Endometrial microvascular endothelial cells (primary cell): ENCODE data around the gene TIGD3. TPM values are rescaled to one million over a fixed set of nuclear protein-coding genes. Genes with fewer than 3 reads are reported as not detected.

Source experiments
- in situ Hi-C: cut with HindIII; loops from 2 replicates; pipeline ENCODE4 v1.10.0; 2017; ENCODE audit warnings: low sequenced_read_pairs, low pct_unique_long_range_greater_than_20kb; ENCODE audit errors: inconsistent ontology term
- total RNA-seq: library from RNA; depleted of rRNA; stranded (reverse); fragments of >200 nt; gene quantifications from one replicate; pipeline ENCODE4 v1.2.3, GENCODE V29; 2015; ENCODE audit errors: inconsistent ontology term

Gene TIGD3
- not detected for total RNA-seq

GRCh38 chr11:65354265-65355012, at the start of gene TIGD3:
Gene TIGD3, plus strand, starts transcription at chr11:65354751. Its CDS starts 1,058 bp downstream, at chr11:65355809.
- in situ Hi-C loops, result no loop called here

- in situ Hi-C loops, result no loop called here
These were observed 48.9 kb upstream of the TIGD3 start for GRCh38 chr11:65305501-65306268.

GRCh38 chr11:65307298-65308229, 47.0 kb upstream of the TIGD3 start:
- in situ Hi-C loops, result no loop called here

- in situ Hi-C loops, result no loop called here
These were observed 46.2 kb upstream of the TIGD3 start for GRCh38 chr11:65308281-65308891.

GRCh38 chr11:65309006-65309405, 45.5 kb upstream of the TIGD3 start:
- in situ Hi-C loops, result no loop called here

- in situ Hi-C loops, result no loop called here
These were observed 44.3 kb upstream of the TIGD3 start for GRCh38 chr11:65310215-65310614.

- in situ Hi-C loops, result no loop called here
These were observed 43.8 kb upstream of the TIGD3 start for GRCh38 chr11:65310736-65311135.

GRCh38 chr11:65311170-65311678, 43.3 kb upstream of the TIGD3 start:
- in situ Hi-C loops, result no loop called here

GRCh38 chr11:65314501-65315203, 39.9 kb upstream of the TIGD3 start, which contains the start of gene CDC42EP2:
Gene CDC42EP2, plus strand, starts transcription at chr11:65314866. Its CDS starts 6,033 bp downstream, at chr11:65320899.
- in situ Hi-C loops, result no loop called here

GRCh38 chr11:65315204-65315865, 39.2 kb upstream of the TIGD3 start:
- in situ Hi-C loops, result no loop called here

- in situ Hi-C loops, result no loop called here
These were observed 38.7 kb upstream of the TIGD3 start for GRCh38 chr11:65315866-65316226.

GRCh38 chr11:65316227-65317024, 38.1 kb upstream of the TIGD3 start:
- in situ Hi-C loops, result no loop called here

GRCh38 chr11:65317025-65317786, 37.3 kb upstream of the TIGD3 start:
- in situ Hi-C loops, result no loop called here

- in situ Hi-C loops, result no loop called here
These were observed 34.0 kb upstream of the TIGD3 start for GRCh38 chr11:65320386-65321075.

- in situ Hi-C loops, result no loop called here
These were observed 33.5 kb upstream of the TIGD3 start for GRCh38 chr11:65321076-65321475.
